DMS79 (cell line): ENCODE measurements around the gene SCT.

Experiments
- DNase-seq: peaks from one replicate; lab custom pipeline; 2025; lab: John Stamatoyannopoulos, UW

The SCT gene

DNA sequence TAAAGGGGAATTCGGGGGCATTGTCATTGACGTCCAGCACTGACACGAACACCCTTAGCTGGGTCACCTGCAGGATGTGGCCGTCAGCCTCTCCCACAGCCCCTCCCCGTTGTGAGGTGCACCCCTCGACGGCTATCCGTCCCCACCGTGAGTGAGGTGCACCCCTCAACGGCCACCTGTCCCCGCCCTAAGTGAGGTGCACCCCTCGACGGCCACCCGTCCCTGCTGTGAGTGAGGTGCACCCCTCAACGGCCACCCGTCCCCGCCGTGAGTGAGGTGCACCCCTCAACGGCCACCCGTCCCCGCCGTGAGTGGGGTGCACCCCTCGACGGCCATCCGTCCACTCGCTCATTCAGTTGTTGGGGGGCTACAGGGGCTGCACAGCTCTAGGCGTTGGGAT is 5.1 kb downstream of the SCT start:
- no peak for DNase-seq

DNA sequence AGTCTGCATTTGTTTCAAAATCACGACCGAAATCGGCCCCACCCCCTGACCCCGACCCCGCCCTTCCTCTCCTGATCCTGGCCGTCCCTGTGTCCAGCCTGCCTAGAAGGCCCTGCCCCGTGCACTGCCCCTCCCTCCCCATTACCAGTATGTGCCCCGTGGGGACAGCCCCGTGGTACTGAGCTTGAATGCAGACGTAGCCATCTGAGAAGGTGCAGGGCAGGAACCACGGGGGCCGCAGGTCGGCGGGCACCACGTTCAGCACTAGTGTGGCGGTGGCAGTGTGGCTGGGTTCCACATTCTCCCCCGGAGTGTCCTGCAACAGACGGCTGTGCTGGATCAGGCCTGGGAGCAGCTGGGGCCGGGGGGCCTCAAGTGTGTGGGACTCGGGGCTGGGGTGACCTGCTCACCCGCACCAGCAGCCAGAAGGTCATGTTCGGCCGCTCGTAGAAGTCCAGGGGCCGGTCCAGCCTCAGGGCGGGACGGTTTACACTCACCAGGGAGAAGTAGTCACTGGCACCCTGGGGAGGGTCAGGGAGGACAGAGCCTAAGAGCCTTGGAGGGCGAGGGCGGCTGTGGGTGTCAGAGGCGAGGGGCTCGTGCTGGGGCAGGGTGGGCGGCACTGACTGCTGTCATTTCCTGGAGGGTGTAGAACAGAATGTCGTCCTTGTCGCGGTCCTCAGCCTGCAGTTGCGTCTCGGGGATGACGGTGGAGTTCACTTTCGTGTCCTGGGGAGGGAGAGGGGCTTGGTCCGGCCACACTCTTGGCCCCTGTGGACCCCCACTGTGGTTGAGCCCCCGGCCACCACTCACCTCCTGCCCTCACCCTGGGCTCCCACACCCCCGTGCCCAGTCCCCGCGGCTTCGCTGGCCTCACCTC is 5.8 kb downstream of the SCT start:
- no peak for DNase-seq

DNA sequence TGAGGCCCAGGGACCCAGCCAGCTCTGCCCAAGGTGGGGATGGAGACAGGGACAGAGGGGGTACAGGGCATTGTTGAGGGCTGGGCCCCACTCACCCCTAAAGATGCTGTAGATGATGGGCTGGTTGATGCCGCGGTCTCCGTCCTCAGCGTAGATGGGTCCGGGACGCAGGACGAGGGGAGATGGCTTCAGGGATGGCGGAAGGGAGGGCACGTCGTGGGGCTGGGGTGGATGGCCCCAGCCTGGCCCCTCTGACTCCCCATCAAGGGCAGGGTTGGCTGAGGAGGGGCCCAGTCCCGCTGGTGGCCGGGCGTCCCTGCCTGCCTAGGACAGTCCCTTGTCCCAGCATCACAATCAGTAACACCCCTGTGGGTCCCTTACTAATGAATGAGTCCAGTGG is 6.8 kb downstream of the SCT start:
- no peak for DNase-seq

DNA sequence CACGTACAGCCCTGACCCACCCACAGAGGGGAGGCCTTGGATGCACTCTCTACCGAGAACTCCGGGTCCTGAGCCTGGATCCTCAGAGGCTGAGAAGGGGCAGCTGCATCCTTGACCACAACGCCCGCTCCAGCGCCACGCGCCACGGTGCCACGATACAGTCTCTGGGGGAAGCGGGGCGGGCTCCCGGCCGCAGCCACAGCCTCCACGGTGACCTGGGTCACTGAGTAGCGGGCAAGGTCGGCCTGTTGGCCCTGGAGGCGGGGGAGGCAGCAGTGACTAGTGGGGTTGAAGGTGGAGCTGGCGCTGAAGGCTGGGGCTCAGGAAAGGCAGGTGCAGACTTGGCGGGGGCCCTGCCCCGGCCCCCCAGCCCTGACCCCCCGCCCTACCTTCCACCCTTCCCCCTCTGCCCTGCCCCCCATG is 7.3 kb downstream of the SCT start:
- DNase-seq, result no peak

DNA sequence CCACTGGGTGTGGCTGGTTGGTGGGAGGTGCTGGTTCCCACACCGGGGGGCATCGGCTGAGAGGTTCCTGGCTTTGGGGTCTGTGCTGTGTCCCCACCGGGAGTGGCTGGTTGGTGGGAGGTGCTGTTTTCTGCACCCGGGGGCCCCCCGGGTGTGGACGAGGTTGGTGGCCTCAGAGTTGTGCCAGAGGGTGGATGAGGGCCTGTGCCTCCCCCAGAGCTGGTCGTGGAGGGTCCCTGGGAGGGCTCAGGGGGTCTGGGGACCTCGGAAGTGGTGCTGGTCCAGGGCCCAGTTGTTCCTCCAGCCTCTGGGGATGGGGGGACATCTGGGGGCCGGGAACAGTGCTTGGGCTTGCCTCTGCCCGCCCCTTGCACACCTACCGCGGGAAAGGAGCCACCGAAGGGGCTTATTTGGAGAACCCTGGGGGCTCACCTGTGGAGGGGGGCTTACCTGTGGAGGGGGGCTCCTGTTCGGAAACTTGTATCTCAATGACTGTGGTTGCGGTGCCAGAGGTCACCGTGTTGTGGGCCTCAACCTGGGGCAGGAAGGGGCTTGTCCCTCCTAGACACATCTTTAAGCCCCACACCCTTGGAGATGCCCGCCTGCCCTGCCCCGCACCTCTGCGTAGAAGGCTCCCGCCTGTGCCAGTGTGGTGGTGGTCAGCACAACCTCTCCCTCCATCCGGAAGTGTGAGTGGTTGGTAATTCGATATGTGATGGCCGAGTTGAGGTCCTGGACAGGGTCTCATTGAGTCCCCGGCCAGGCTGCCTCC is 7.9 kb downstream of the SCT start:
- DNase-seq, result no peak

DNA sequence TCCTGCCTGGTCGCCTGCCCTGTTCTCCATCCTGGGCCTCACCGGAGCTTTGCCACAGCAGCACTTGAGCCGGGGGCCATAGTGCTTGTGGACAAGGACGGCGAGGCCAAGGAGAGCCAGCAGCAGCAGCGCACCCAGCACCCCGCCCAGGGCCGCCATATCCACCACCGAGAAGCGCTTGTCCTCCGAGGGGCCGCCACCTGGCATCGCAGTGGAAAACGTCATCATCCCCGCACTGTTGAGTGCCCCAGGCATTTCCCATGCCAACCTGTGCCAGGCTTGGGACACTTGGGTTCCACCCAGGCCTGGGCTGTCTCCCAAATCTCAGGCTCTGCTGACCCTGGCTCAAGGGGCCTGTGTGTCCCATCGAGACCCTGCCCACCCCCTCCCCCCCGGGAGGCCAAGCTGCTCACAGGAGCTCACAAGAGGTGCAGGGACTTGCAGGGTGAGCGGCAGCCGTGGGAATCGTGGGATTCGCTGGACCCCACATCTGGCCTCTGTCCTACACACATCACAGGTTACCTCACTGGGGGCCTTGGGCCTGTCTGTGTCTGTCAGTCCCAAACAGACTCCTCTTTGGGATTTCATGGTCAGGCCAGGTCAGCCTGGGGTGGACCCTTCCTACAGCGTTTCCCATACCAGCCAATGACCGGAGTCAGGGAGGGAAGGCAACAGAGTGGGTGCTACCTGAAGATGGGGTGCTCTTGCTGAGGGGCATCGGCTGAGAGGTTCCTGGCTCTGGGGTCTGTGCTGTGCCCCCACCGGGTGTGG is 8.9 kb downstream of the SCT start:
- no peak for DNase-seq

DNA sequence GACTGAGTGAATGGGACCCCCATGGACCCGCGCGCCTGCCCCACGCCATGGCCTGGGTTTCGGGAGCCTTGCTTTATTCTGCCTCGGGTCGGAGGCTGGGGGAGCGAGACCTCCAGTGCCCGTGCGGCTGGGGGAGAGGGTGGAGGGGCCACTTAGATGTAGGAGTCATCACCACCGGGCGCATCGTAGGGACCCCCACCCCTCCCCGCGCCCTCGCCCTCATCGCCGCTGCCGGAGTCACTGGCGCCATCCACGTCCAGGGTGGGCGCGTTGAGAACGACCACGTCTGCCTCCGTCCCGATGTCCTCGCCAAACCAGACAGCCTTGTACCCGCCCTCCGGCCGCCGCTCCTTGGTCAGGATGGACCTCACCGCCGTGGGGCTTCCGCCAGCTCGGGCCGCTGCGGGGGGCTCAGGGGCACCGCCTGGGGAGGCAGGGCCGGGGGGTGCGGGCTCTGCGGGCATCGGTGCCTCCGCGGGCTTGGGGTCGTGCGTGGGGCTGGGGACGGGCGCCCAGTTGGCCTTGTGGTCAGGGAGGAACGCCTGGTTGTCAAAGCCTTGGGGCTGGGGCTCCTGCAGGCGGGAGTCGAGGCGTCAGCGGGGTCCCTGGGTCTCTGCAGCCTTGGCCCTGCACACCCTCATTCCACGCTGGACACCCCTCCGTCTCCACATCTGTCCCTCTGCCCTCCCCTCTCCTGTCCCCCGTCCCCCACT is 9.6 kb downstream of the SCT start:
- no peak for DNase-seq

DNA sequence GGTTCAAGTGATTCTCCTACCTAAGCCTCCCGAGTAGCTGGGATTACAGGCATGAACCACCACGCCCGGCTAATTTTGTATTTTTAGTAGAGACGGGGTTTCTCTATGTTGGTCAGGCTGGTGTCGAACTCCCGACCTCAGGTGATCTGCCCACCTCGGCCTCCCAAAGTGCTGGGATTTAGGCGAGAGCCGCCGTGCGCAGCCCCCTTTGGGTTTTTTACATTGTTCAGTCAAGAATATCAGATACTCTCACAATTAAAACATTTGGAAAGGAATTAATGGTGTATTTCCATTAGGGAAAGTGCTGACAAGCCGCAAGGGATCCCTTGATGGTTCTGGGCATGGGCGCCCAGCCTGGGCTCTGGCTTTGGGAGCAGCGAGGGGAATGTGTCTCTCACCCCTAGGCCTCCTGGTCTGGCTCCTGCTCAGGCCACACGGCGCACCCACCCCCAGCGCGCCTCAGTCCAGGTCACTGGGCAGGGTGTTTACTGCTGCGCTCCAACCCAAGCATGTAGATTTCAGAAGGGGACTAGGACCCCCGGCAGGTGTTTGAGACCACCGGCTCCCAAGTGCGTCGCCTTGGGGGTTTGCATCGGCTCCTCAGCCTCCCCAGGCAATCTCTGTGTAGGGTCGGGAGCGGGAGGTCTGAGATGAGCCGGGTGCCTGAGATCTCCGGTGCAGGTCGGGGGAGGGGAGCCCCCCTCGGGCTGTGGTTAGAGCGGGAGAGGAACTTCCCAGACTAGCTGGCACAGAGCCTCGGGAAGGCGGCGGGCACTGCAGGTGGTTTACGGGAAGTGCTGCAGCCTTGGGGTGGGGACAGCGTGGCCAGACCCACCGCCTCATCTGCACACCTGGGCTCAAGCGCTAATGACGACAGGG is 10.4 kb downstream of the SCT start:
- no peak for DNase-seq

DNA sequence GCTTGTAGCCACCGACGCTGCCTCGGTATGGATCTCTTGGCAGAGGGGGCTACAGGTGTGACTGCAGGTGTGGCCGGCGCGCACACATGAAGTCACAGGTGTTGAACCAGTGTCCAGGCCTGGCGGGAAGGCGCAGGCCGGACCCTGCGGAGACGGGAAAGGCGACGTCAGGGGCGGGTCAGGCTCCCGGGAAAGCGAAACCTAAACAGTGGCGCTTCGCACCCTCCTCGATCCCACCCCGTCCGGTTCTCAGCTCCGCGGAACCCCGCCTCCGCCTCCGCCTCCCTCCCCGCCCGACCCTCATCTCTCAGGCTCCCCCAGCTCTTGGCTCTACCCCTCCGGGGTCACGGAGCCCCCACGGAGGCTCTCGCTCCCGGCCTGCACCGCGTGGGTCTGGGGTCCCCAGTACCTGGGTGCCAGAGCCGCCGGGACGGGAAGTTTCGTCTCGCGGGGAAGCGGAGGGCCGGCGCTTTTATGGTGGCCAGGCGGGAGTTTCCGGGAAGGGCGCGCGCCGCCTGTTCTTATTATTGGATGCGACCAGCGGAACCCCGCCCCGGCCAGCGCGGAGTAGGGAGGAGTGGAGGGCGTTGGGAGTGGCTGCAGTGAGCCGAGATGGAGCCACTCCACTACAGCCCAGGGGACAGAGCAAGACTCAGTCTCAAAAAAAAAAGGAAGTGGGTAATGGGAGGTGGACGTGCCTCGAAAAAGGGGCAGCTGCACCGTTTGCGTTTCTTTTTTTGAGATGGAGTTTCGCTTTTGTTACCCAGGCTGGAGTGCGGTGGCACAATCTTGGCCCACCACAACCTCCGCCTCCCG is 11.3 kb downstream of the SCT start, which contains the start of gene IRF7:
Gene IRF7, minus strand, starts transcription at position 447 of the 816 bp plus-strand sequence. CDS start 586 bp downstream, outside the sequence.
- peak; percentile 66 for DNase-seq

DNA sequence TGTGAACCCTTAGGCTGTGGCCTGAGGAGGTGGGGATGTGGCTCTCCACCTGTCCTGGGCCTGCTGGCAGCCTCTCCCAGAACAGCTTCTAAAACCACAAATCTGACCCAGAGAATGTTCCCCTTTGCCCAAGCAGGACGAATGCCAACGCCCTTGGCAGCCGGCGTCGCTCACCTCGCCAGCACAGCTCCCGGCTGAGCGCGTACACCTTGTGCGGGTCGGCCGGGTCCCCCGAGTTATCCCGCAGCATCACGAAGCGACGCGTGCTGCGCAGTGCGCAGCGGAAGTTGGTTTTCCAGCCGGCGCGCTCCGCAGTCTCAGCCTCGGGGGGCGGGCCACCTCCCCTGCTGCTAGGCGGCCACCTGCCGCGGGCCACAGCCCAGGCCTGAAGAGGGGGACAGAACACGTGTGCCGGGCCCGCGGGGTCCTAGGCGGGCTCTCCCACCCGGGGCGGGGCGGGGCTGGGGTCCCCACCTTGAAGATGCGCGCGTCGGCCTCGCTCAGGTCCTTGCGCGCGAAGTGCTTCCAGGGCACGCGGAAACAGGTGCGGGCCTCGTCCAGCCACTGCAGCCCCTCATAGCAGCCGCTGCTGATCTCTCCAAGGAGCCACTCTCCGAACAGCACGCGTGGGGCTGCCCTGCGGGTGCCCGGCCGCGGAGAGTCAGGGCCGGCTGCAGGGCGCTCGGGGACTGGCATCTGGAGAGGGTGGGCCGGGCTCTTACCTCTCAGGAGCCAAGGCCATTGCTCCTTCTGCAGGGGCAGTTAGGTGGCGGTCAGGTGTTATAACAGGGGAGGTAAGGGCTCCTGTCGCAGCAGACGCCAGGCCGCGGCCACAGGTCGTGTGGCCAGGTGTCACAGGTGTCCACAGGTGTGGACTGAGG is 12.1 kb downstream of the SCT start:
- DNase-seq, result no peak

DNA sequence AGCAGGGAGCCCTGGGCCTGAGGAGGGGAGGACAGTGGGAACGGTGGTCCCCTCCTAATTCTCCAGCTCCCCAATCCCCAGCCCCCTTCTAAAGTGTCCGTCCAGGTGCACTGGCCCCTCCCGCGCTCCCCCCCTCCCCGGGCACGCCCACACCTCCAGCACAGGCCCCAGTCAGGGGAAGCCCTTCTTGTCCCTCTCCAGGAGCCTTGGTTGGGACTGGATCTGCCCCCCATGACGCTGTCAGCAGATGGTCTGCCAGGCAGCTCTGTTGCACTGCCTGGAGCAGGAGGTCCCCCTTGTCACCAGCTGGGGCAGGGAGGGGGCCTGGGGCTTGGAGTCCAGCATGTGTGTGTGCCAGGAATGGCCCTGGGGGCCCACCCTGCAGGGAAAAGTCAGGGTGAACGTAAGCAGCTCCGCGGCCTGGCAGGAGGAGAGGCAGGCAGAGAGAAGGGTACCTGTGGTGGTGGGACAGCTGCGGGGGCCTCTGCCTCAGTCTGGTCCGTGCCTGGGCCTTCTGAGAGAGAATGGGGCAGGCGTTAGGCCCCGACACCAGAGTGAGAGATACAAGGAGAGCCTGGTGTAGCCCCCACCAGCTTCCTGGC is 12.9 kb downstream of the SCT start:
- no peak for DNase-seq

DNA sequence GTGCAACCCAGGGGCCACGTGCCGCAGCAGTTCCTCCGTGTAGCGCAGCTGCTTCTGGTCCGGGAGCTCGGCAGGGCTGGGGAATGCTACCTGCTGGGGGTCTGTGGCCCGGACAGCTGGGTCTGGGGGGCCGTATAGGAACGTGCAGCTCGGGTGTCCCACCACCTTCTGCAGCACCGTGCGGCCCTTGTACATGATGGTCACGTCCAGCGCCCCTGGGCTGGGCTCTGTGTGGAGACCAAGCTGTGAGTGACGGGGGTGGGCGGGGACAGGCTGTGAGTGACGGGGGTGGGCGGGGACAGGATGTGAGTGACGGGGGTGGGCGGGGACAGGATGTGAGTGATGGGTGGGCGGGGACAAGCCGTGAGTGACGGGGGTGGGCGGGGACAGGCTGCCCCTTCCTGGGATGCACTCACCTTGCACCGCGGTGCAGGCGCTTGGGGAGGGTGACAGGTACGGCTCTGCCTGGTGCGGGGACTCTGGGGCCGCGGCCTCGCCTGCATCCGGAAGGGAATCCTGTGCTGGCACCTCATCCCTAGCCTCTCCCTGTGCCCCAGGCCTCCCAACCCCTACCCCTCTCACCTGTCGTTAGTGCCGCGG is 13.5 kb downstream of the SCT start:
- DNase-seq, result no peak

DNA sequence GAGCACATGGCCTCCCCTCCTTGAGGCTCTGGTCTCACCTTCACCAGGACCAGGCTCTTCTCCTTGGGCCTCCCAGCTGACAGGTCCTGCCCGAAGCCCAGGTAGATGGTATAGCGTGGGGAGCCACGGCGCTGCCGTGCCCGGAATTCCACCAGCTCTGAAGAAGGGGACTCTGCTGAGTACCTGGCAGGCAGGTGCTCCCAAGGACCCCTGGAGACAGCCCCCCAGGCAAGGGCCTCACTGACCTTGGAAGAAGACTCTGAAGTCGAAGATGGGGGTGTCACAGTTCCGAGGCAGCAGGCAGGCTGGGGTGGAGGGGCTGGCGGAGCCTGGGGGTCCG is 14.1 kb downstream of the SCT start:
- no peak for DNase-seq

DNA sequence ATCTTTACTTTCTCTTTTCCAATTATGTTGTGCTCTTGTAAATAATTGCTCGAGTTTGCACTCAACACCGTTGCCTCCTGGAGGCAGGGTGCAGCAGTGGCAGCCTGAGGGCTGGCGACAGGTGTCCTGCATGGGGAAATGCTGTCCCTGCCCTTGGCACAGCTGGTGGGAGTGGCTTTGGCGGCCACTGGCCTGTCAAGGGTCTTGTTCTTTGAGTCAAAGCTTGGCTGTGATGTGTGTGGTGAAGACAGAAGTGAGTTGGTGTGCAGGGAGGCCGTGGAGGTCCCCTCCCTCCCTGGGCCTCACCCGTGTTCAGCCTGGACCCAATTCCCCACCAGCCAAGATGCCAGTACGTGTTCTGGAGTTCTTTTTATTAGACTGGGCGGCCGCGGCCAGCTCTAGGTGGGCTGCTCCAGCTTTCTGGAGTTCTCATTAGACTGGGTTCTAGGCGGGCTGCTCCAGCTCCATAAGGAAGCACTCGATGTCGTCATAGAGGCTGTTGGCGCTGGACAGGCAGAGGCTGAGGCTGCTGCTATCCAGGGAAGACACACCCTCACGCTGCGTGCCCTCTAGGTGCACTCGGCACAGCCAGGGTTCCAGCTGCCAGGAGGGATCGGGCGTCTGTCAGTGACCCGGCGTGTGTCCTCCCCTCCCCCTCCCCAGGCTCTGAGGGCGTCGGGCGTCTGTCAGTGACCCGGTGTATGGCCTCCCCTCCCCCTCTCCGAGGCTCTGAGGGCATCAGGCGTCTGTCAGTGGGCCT is 14.6 kb downstream of the SCT start:
- DNase-seq, result no peak

DNA sequence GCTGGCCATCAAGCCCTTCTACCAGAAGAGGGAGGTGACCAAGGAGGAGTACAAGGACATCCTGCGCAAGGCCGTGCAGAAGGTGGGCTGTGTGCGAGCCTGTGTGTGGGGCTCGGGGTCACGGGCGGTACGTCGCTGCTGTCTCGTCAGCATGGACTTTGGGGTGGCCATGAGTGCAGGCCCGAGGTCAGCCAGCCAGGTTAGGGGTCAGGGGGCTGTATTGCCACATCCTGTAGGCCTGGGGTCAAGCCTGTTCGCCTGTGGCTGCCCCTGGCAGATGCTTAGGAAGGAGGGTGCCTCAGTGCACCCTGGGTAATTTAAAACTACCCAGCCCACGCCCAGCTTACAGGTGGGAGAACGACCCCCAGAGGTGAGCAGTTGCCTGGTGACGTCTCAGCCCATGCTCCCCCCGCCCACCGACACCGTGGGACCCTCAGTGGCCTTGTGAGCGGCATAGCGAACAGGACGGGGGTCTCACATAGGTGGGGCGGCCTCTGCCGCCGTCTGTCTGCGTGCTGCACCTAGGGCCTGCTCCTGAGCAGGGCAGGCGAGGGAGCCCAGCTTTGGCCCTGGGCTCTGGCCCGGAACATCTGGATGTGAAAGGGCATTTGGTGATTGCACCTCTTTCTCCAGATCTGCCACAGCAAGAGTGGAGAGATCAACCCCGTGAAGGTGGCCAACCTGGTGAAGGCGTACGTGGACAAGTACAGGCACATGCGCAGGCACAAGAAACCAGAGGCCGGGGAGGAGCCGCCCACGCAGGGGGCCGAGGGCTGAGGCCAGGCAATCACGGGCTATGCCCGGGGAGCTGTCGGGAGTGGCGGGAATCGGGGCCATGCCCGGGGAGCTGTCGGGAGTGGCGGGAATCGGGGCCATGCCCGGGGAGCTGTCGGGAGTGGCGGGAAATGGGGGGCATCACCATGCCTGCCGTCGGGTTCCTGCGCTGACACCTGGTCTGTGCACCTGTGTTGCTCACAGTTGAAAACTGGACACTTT is 15.7 kb downstream of the SCT start:
- no peak for DNase-seq

DNA sequence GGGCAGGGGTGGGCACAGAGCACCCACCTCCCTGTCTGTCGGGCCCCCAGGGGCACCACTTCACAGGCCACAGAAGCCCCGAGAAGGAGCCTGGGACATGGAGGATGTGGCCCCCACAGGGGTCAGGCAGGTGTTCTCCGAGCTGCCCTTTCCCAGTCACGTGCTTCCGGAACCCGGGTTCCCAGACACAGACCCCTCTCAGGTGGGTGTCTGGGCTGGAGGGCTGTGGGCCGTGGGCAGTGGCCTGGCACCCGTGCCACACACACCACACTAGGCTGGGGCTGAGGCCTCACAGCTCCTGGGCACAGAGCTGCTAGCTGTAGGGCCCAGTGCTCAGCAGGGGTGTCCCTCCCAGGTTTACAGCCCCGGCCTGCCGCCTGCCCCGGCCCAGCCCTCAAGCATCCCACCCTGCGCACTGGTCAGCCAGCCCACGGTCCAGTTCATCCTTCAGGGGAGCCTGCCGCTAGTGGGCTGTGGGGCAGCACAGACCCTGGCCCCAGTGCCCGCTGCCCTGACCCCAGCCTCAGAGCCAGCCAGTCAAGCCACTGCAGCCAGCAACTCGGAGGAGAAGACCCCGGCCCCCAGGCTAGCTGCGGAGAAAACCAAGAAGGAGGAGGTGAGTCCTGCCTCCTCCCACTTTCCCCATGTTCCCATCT is 16.7 kb downstream of the SCT start:
- no peak for DNase-seq
